ENCODE results near the gene DLG5. TPM values are rescaled to one million over a fixed set of nuclear protein-coding genes. Genes with fewer than 3 reads are reported as not detected.

The DLG5 gene
- total RNA-seq, 2 donors from 2014 or later = 9.7 to 13.1 TPM

- DNase-seq (no peak), ATAC-seq (no peak)
- Mint-ChIP-seq H3K4me3 (no peak overlapping the region), H3K4me1 (no peaks in the 10 kb centered on the region), H3K27me3 (no peaks in the 10 kb centered on the region), H3K36me3 (ENCODE audit: low read depth) (no peaks in the 10 kb centered on the region), H3K27ac (no peak overlapping the region)
- no peaks in the 10 kb centered on the region for H3K9me3 ChIP-seq (ENCODE audit: control insufficient read depth, low read length, poor library complexity, severe bottlenecking)
Observed at GRCh38 chr10:77888356-77888703, 38.2 kb downstream of the DLG5 start.

GRCh38 chr10:77887631-77888355, 38.8 kb downstream of the DLG5 start:
- H3K36me3 Mint-ChIP-seq (ENCODE audit: low read depth) = no peaks in the 10 kb centered on the region

GRCh38 chr10:77886795-77887355, 39.7 kb downstream of the DLG5 start:
- peaks cover 3% of the 10 kb centered on the region for H3K36me3 Mint-ChIP-seq (ENCODE audit: low read depth)
- H3K9me3 ChIP-seq (ENCODE audit: control insufficient read depth, low read length, poor library complexity, severe bottlenecking) = no peaks in the 10 kb centered on the region
- H3K4me3 Mint-ChIP-seq = no peak overlapping the region
- no peaks in the 10 kb centered on the region for H3K27me3 Mint-ChIP-seq
- no peaks in the 10 kb centered on the region for H3K4me1 Mint-ChIP-seq
- ATAC-seq (no peak), DNase-seq (no peak)
- no peak overlapping the region for H3K27ac Mint-ChIP-seq

More at GRCh38 chr10:77887631-77888355, 38.8 kb downstream of the DLG5 start:
- ATAC-seq (no peak), DNase-seq (no peak)
- Mint-ChIP-seq H3K27me3 (no peaks in the 10 kb centered on the region), H3K4me1 (no peaks in the 10 kb centered on the region), H3K27ac (no peak overlapping the region), H3K4me3 (no peak overlapping the region)
- H3K9me3 ChIP-seq (ENCODE audit: control insufficient read depth, low read length, poor library complexity, severe bottlenecking) = no peaks in the 10 kb centered on the region

- H3K27ac Mint-ChIP-seq = no peak overlapping the region
- no peak overlapping the region for H3K4me3 Mint-ChIP-seq
- ATAC-seq (no peak), DNase-seq (no peak)
- H3K36me3 Mint-ChIP-seq (ENCODE audit: low read depth) = peaks cover 3% of the 10 kb centered on the region
- H3K4me1 Mint-ChIP-seq = no peaks in the 10 kb centered on the region
- H3K27me3 Mint-ChIP-seq = no peaks in the 10 kb centered on the region
- no peaks in the 10 kb centered on the region for H3K9me3 ChIP-seq (ENCODE audit: control insufficient read depth, low read length, poor library complexity, severe bottlenecking)
Observed at GRCh38 chr10:77884181-77884580, 42.4 kb downstream of the DLG5 start.

GRCh38 chr10:77881636-77882035, 44.9 kb downstream of the DLG5 start:
- peaks cover 3% of the 10 kb centered on the region for H3K36me3 Mint-ChIP-seq (ENCODE audit: low read depth)
- peaks cover 5% of the 10 kb centered on the region for H3K4me1 Mint-ChIP-seq
- no peak overlapping the region for H3K4me3 Mint-ChIP-seq
- DNase-seq (no peak), ATAC-seq (no peak)
- H3K27ac Mint-ChIP-seq = no peak overlapping the region
- no peaks in the 10 kb centered on the region for H3K27me3 Mint-ChIP-seq
- H3K9me3 ChIP-seq (ENCODE audit: control insufficient read depth, low read length, poor library complexity, severe bottlenecking) = no peaks in the 10 kb centered on the region

GRCh38 chr10:77881222-77881621, 45.3 kb downstream of the DLG5 start:
- no peak overlapping the region for H3K4me3 Mint-ChIP-seq
- no peaks in the 10 kb centered on the region for H3K27me3 Mint-ChIP-seq
- H3K4me1 Mint-ChIP-seq = peaks cover 5% of the 10 kb centered on the region

GRCh38 chr10:77879710-77880109, 46.8 kb downstream of the DLG5 start:
- H3K36me3 Mint-ChIP-seq (ENCODE audit: low read depth) = peaks cover 3% of the 10 kb centered on the region
- DNase-seq (no peak), ATAC-seq (no peak)
- H3K4me1 Mint-ChIP-seq = peaks cover 5% of the 10 kb centered on the region
- no peak overlapping the region for H3K4me3 Mint-ChIP-seq
- no peaks in the 10 kb centered on the region for H3K9me3 ChIP-seq (ENCODE audit: control insufficient read depth, low read length, poor library complexity, severe bottlenecking)
- H3K27me3 Mint-ChIP-seq = no peaks in the 10 kb centered on the region
- no peak overlapping the region for H3K27ac Mint-ChIP-seq

More at GRCh38 chr10:77881222-77881621, 45.3 kb downstream of the DLG5 start:
- DNase-seq = no peak
- H3K36me3 Mint-ChIP-seq (ENCODE audit: low read depth) = peaks cover 3% of the 10 kb centered on the region
- no peaks in the 10 kb centered on the region for H3K9me3 ChIP-seq (ENCODE audit: control insufficient read depth, low read length, poor library complexity, severe bottlenecking)
- ATAC-seq = no peak
- no peak overlapping the region for H3K27ac Mint-ChIP-seq

- Mint-ChIP-seq H3K27ac (peak overlapping the region; percentile 21), H3K27me3 (no peaks in the 10 kb centered on the region), H3K36me3 (ENCODE audit: low read depth) (peaks cover 3% of the 10 kb centered on the region), H3K4me3 (no peak overlapping the region), H3K4me1 (peaks cover 5% of the 10 kb centered on the region)
- H3K9me3 ChIP-seq (ENCODE audit: control insufficient read depth, low read length, poor library complexity, severe bottlenecking) = no peaks in the 10 kb centered on the region
- ATAC-seq (no peak), DNase-seq (no peak)
Observed at GRCh38 chr10:77879065-77879464, 47.5 kb downstream of the DLG5 start.

GRCh38 chr10:77877441-77878344, 48.9 kb downstream of the DLG5 start:
- DNase-seq (no peak), ATAC-seq (peak; percentile 69)
- Mint-ChIP-seq H3K27me3 (no peaks in the 10 kb centered on the region), H3K4me1 (peaks cover 12% of the 10 kb centered on the region), H3K4me3 (peak overlapping the region; percentile 25), H3K36me3 (ENCODE audit: low read depth) (peaks cover 3% of the 10 kb centered on the region), H3K27ac (no peak overlapping the region)
- no peaks in the 10 kb centered on the region for H3K9me3 ChIP-seq (ENCODE audit: control insufficient read depth, low read length, poor library complexity, severe bottlenecking)

- Mint-ChIP-seq H3K27me3 (no peaks in the 10 kb centered on the region), H3K4me1 (peaks cover 12% of the 10 kb centered on the region), H3K4me3 (no peak overlapping the region), H3K36me3 (ENCODE audit: low read depth) (no peaks in the 10 kb centered on the region), H3K27ac (no peak overlapping the region)
- DNase-seq = no peak
- no peak for ATAC-seq
- no peaks in the 10 kb centered on the region for H3K9me3 ChIP-seq (ENCODE audit: control insufficient read depth, low read length, poor library complexity, severe bottlenecking)
Observed at GRCh38 chr10:77875730-77876129, 50.8 kb downstream of the DLG5 start.

GRCh38 chr10:77874872-77875271, 51.7 kb downstream of the DLG5 start:
- H3K27ac Mint-ChIP-seq = no peak overlapping the region
- DNase-seq (no peak), ATAC-seq (no peak)
- no peak overlapping the region for H3K4me3 Mint-ChIP-seq
- peaks cover 12% of the 10 kb centered on the region for H3K4me1 Mint-ChIP-seq
- no peaks in the 10 kb centered on the region for H3K36me3 Mint-ChIP-seq (ENCODE audit: low read depth)
- H3K9me3 ChIP-seq (ENCODE audit: control insufficient read depth, low read length, poor library complexity, severe bottlenecking) = no peaks in the 10 kb centered on the region
- H3K27me3 Mint-ChIP-seq = no peaks in the 10 kb centered on the region

- peaks cover 10% of the 10 kb centered on the region for H3K4me1 Mint-ChIP-seq
- no peaks in the 10 kb centered on the region for H3K36me3 Mint-ChIP-seq (ENCODE audit: low read depth)
- no peaks in the 10 kb centered on the region for H3K27me3 Mint-ChIP-seq
- no peak for DNase-seq
- peak overlapping the region; percentile 43 for H3K27ac Mint-ChIP-seq
- H3K4me3 Mint-ChIP-seq = no peak overlapping the region
- no peaks in the 10 kb centered on the region for H3K9me3 ChIP-seq (ENCODE audit: control insufficient read depth, low read length, poor library complexity, severe bottlenecking)
- ATAC-seq = peak; percentile 52
Observed at GRCh38 chr10:77873536-77874380, 52.8 kb downstream of the DLG5 start.

All from T-helper 17 cell (primary cell).